B cell (primary cell): ENCODE results near the gene NR5A2. TPM values are rescaled to one million over a fixed set of nuclear protein-coding genes. Genes with fewer than 3 reads are reported as not detected.

ENCODE experiments used
- ATAC-seq: fragments of 200-7000 bp; cut with Tn5 transposase; one replicate; pipeline ENCODE4 v1.10.0; 2021; ENCODE audit warnings: low read depth, mild to moderate bottlenecking, moderate number of reproducible peaks, moderate library complexity
- CTCF ChIA-PET: fragments of 350-600 bp; sonication (Branson Sonifier 250); formaldehyde crosslinking; loops from one replicate; lab custom pipeline; 2021; ENCODE audit warnings: antibody characterized with exemption, inconsistent platforms; lab: Charles Lee
- POLR2A ChIA-PET: fragments of 350-600 bp; sonication (Branson Sonifier 250); formaldehyde crosslinking; loops from one replicate; lab custom pipeline; 2021; ENCODE audit warnings: antibody characterized with exemption; lab: Charles Lee
- DNase-seq: peaks from one replicate; pipeline ENCODE4 v3.0.0; 2013
- H2AFZ ChIP-seq: 2 replicates; pipeline ENCODE4 v1.6.1; 2012; ENCODE audit warnings: mild to moderate bottlenecking, low read depth, low read length; ENCODE audit not compliant: insufficient read depth, poor library complexity, severe bottlenecking
- H3K27ac ChIP-seq, 2 donors: 1 replicate in 1 of 2; 2 replicates in 1 of 2; pipeline ENCODE4 v1.5.1; 2012 to 2013; ENCODE audit warnings: low read length in 2 of 2, mild to moderate bottlenecking in 2 of 2, moderate library complexity in 1 of 2
- H3K27me3 ChIP-seq, 4 experiments: fragments of 200-600 bp in 1 of 4; sonication (generic) in 1 of 4; replicated peaks in 1 of 4; 1 replicate in 2 of 4; 2 replicates in 2 of 4; pipeline versions ENCODE4 v1.6.1 to v1.7.0; 2013 to 2016; ENCODE audit warnings: low read length in 3 of 4, mild to moderate bottlenecking in 2 of 4, mixed read lengths in 1 of 4, moderate library complexity in 1 of 4; ENCODE audit not compliant: insufficient read depth in 4 of 4, control insufficient read depth in 3 of 4; ENCODE audit errors: control extremely low read depth in 1 of 4
- H3K36me3 ChIP-seq, 2 experiments: replicated peaks in 1 of 2; 1 replicate in 1 of 2; 2 replicates in 1 of 2; pipeline versions ENCODE4 v1.6.1 to v1.7.1; 2013; ENCODE audit warnings: low read length in 1 of 2; ENCODE audit not compliant: insufficient read depth in 2 of 2, control insufficient read depth in 1 of 2; ENCODE audit errors: control extremely low read depth in 1 of 2, extremely low read depth in 1 of 2
- H3K4me1 ChIP-seq, 2 donors: fragments of 200-600 bp in 1 of 2; sonication (generic) in 1 of 2; 1 replicate in 1 of 2; 2 replicates in 1 of 2; pipeline versions ENCODE4 v1.5.1 to v1.6.1; 2013 to 2017; ENCODE audit warnings: low read length in 2 of 2; ENCODE audit not compliant: control insufficient read depth in 2 of 2, insufficient read depth in 2 of 2
- H3K4me2 ChIP-seq: replicated peaks from 2 replicates; pipeline ENCODE3; 2012; ENCODE audit warnings: mild to moderate bottlenecking, low read depth, low read length; ENCODE audit not compliant: poor library complexity, severe bottlenecking
- H3K4me3 ChIP-seq, 5 experiments: fragments of 200-600 bp in 1 of 5; sonication (generic) in 1 of 5; 1 replicate in 3 of 5; 2 replicates in 2 of 5; pipeline versions ENCODE4 v1.5.1 to v1.7.0; 2011 to 2016; ENCODE audit warnings: low read length in 4 of 5, mild to moderate bottlenecking in 4 of 5, low read depth in 2 of 5, control low read depth in 1 of 5, moderate library complexity in 1 of 5; ENCODE audit not compliant: insufficient read depth in 1 of 5; ENCODE audit errors: control extremely low read depth in 1 of 5, extremely low read depth in 1 of 5
- H3K79me2 ChIP-seq: fragments of 200-600 bp; sonication (generic); one replicate; pipeline ENCODE4 v1.6.0; 2016; ENCODE audit warnings: low read length; ENCODE audit not compliant: control insufficient read depth, insufficient read depth
- H3K9ac ChIP-seq: fragments of 200-600 bp; sonication (generic); 2 replicates; pipeline ENCODE4 v1.6.1; 2017; ENCODE audit warnings: mild to moderate bottlenecking, low read length, moderate library complexity
- H3K9me3 ChIP-seq, 3 donors: one replicate each; pipeline versions ENCODE4 v1.6.1 to v1.7.1; 2013; ENCODE audit warnings: low read length in 2 of 3; ENCODE audit not compliant: control insufficient read depth in 2 of 3, insufficient read depth in 1 of 3; ENCODE audit errors: control extremely low read depth in 1 of 3
- H4K20me1 ChIP-seq: 2 replicates; pipeline ENCODE4 v1.6.0; 2012; ENCODE audit warnings: mild to moderate bottlenecking, low read length; ENCODE audit not compliant: insufficient read depth, control insufficient read depth, poor library complexity, severe bottlenecking
- H3K27ac Mint-ChIP-seq: one replicate; pipeline ENCODE4 v1.8.0; 2021; ENCODE audit warnings: mixed read lengths
- H3K27me3 Mint-ChIP-seq: one replicate; pipeline ENCODE4 v1.8.0; 2021; ENCODE audit warnings: mixed read lengths
- H3K4me1 Mint-ChIP-seq: one replicate; pipeline ENCODE4 v1.8.0; 2021; ENCODE audit warnings: mixed read lengths
- H3K4me3 Mint-ChIP-seq: one replicate; pipeline ENCODE4 v1.8.0; 2021; ENCODE audit warnings: mixed read lengths
- H3K9me3 Mint-ChIP-seq: one replicate; pipeline ENCODE4 v1.8.0; 2022; ENCODE audit warnings: mixed read lengths; ENCODE audit not compliant: insufficient read depth
- EZH2 ChIP-seq: IDR thresholded peaks from 2 replicates; pipeline ENCODE4 v1.6.1; 2012; ENCODE audit warnings: borderline replicate concordance, low read depth, mild to moderate bottlenecking, moderate library complexity, low read length; ENCODE audit not compliant: insufficient read depth, poor library complexity, severe bottlenecking
- WGBS: methylation state at CpG from one replicate; pipeline ENCODE4 v1.1.5; 2013; ENCODE audit warnings: missing lambda C conversion rate; ENCODE audit not compliant: insufficient coverage; 5-methylcytosine and 5-hydroxymethylcytosine counted together
- intact Hi-C: fragments of 100-400 bp; cut with micrococcal nuclease; formaldehyde crosslinking; loops from one replicate; pipeline ENCODE4 v1.10.0; 2022
- polyA plus RNA-seq: library from polyadenylated mRNA; depleted of rRNA; stranded (reverse); fragments of >200 nt; gene quantifications from 2 replicates; pipeline ENCODE4 v1.2.3, GENCODE V29; 2012
- total RNA-seq, 2 donors: library from RNA; stranded (reverse); fragments of 120-200 nt in 1 of 2; gene quantifications; 1 replicate in 1 of 2; 2 replicates in 1 of 2; pipeline versions ENCODE4 v1.2.3 to v1.2.4, GENCODE V29; 2013 to 2022
- TF ChIP-seq, protein P1 (sequence below): fragments of 200-600 bp; IDR thresholded peaks from one replicate; pipeline ENCODE4 v1.8.0; 2022; ENCODE audit warnings: antibody characterized with exemption, mild to moderate bottlenecking

Gene NR5A2
- total and polyA plus RNA-seq, 2 donors (not counting 1 experiment from before 2014, with no cell fraction given), result 0.07 TPM; not detected in 1

DNA sequence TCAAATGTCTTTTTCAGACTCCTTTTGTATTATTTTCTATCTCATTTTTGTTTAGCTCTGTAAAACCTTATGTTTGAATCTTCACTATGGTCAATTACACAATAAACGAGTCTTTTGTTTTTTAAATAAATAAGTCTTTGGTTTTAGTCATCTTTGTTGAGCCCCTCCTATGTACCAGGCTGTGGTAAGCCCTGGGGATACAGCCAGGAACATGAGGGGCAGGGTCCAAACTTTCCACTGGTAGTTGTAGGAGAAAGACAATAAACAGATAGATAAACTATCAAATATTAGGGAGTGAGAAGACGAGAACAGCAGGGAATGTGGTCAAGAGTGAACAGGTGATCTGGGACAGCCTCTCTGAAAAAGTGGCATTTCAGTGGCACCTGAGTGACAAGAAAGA lies 195.7 kb downstream of the NR5A2 start:
- Histone ChIP-seq H3K4me1 (peaks cover 8 to 10% of the 10 kb centered on the region in 2 donors), H4K20me1 (no peaks in the 10 kb centered on the region), H3K9me3 (no peaks in the 10 kb centered on the region), H2AFZ (no peak overlapping the region), H3K4me2 (no peak overlapping the region), H3K36me3 (no peaks in the 10 kb centered on the region), H3K27me3 (peaks cover 0 to 14% (median 2%) of the 10 kb centered on the region in 4 experiments), H3K9ac (no peak overlapping the region), H3K4me3 (no peak overlapping the region), H3K27ac (no peak overlapping the region), H3K79me2 (no peaks in the 10 kb centered on the region)
- H3K4me1 Mint-ChIP-seq, result peaks cover 10% of the 10 kb centered on the region
- ATAC-seq (no peak), DNase-seq (no peak)
- peaks cover 16% of the 10 kb centered on the region for H3K27me3 Mint-ChIP-seq
- no peaks in the 10 kb centered on the region for H3K9me3 Mint-ChIP-seq
- intact Hi-C loops, result no loop called here
- TF ChIP-seq EZH2, result no peak
- WGBS, result no CpG with 5 or more reads among the region's 2 CpGs
- POLR2A ChIA-PET, result no interaction called here
- no peak overlapping the region for H3K4me3 Mint-ChIP-seq
- CTCF ChIA-PET, result no interaction called here
- H3K27ac Mint-ChIP-seq, result no peak overlapping the region

DNA sequence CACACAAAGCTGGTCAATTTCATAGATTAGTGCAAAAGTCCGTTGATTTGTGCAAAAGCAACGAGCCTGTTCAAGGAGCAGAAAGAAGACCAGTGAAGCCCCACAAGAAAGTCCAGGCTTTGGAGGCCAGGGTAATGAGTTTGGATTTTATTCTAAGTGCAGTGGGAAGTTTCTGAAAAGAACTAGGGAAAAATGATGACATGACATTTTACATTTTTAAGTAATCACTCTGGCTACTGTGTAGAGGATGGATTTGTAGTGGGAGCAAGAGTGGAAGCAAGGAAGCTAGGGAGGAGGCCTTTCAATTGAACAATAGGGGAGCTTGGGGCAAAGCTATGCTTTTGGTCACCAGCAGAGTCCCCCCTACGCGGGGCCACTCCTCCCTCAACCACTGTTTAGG lies 196.1 kb downstream of the NR5A2 start:
- Mint-ChIP-seq H3K27ac (no peak overlapping the region), H3K27me3 (peaks cover 16% of the 10 kb centered on the region), H3K9me3 (no peaks in the 10 kb centered on the region), H3K4me3 (no peak overlapping the region), H3K4me1 (peaks cover 10% of the 10 kb centered on the region)
- peaks cover 8 to 10% of the 10 kb centered on the region in 2 donors for H3K4me1 ChIP-seq
- CTCF ChIA-PET, result no interaction called here
- H3K27ac ChIP-seq, result no peak overlapping the region
- no peaks in the 10 kb centered on the region for H3K79me2 ChIP-seq
- no peak for TF ChIP-seq EZH2
- TF ChIP-seq, protein P1, sequence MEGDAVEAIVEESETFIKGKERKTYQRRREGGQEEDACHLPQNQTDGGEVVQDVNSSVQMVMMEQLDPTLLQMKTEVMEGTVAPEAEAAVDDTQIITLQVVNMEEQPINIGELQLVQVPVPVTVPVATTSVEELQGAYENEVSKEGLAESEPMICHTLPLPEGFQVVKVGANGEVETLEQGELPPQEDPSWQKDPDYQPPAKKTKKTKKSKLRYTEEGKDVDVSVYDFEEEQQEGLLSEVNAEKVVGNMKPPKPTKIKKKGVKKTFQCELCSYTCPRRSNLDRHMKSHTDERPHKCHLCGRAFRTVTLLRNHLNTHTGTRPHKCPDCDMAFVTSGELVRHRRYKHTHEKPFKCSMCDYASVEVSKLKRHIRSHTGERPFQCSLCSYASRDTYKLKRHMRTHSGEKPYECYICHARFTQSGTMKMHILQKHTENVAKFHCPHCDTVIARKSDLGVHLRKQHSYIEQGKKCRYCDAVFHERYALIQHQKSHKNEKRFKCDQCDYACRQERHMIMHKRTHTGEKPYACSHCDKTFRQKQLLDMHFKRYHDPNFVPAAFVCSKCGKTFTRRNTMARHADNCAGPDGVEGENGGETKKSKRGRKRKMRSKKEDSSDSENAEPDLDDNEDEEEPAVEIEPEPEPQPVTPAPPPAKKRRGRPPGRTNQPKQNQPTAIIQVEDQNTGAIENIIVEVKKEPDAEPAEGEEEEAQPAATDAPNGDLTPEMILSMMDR, result no peak
- H2AFZ ChIP-seq, result no peak overlapping the region
- no peak overlapping the region for H3K4me2 ChIP-seq
- no peaks in the 10 kb centered on the region for H3K36me3 ChIP-seq
- peaks cover 0 to 14% (median 2%) of the 10 kb centered on the region in 4 experiments for H3K27me3 ChIP-seq
- ATAC-seq (no peak), DNase-seq (no peak)
- intact Hi-C loops, result no loop called here
- no peaks in the 10 kb centered on the region for H3K9me3 ChIP-seq
- H4K20me1 ChIP-seq, result no peaks in the 10 kb centered on the region
- POLR2A ChIA-PET, result no interaction called here
- 94% methylated on average over 4 of the region's 4 CpGs for WGBS
- no peak overlapping the region for H3K4me3 ChIP-seq
- H3K9ac ChIP-seq, result no peak overlapping the region
